GM23338 (cell line): ENCODE measurements around the gene NOC2L. TPM values are rescaled to one million over a fixed set of nuclear protein-coding genes. Genes with fewer than 3 reads are reported as not detected.

Experiments
- ATAC-seq: fragments of 200-7000 bp; cut with Tn5 transposase; 3 replicates; pipeline ENCODE4 v1.9.1; 2020
- DNase-seq: peaks from one replicate; pipeline ENCODE4 v3.0.0-alpha.2; 2015; ENCODE audit warnings: low spot score
- H2AFZ ChIP-seq: fragments of 200-600 bp; sonication (generic); 2 replicates; pipeline ENCODE4 v1.8.0; 2016; ENCODE audit warnings: antibody characterized with exemption, mild to moderate bottlenecking, moderate library complexity
- H3F3A ChIP-seq: fragments of 200-600 bp; sonication (generic); replicated peaks from 2 replicates; pipeline ENCODE4 v1.8.0; 2017; ENCODE audit warnings: antibody characterized with exemption, mixed run types, low read depth
- H3K27ac ChIP-seq: fragments of 200-600 bp; sonication (generic); 2 replicates; pipeline ENCODE4 v1.6.1; 2016; ENCODE audit warnings: low read depth
- H3K27me3 ChIP-seq: fragments of 200-600 bp; sonication (generic); 2 replicates; pipeline ENCODE4 v1.8.0; 2016; ENCODE audit warnings: mild to moderate bottlenecking, mixed run types, moderate library complexity; ENCODE audit not compliant: insufficient read depth
- H3K36me3 ChIP-seq: fragments of 200-600 bp; sonication (generic); 2 replicates; pipeline ENCODE4 v1.8.0; 2016; ENCODE audit warnings: mild to moderate bottlenecking; ENCODE audit not compliant: insufficient read depth
- H3K4me1 ChIP-seq: fragments of 200-600 bp; sonication (generic); 2 replicates; pipeline ENCODE4 v1.8.0; 2016; ENCODE audit warnings: mild to moderate bottlenecking, moderate library complexity; ENCODE audit not compliant: insufficient read depth
- H3K4me2 ChIP-seq: fragments of 200-600 bp; sonication (generic); 2 replicates; pipeline ENCODE4 v1.7.1; 2017; ENCODE audit warnings: mixed run types
- H3K4me3 ChIP-seq: fragments of 200-600 bp; sonication (generic); 2 replicates; pipeline ENCODE4 v1.6.1; 2016; ENCODE audit warnings: mixed run types
- H3K79me2 ChIP-seq: fragments of 200-600 bp; sonication (generic); replicated peaks from 2 replicates; pipeline ENCODE4 v1.8.0; 2017; ENCODE audit warnings: mild to moderate bottlenecking; ENCODE audit not compliant: insufficient read depth
- H3K9me2 ChIP-seq: fragments of 200-600 bp; sonication (generic); 2 replicates; pipeline ENCODE4 v1.8.0; 2017; ENCODE audit not compliant: insufficient read depth
- H4K20me1 ChIP-seq: fragments of 200-600 bp; sonication (generic); replicated peaks from 2 replicates; pipeline ENCODE4 v1.8.0; 2017; ENCODE audit warnings: mild to moderate bottlenecking; ENCODE audit not compliant: insufficient read depth
- H3K27ac Mint-ChIP-seq: 2 replicates; pipeline ENCODE4 v1.8.0; 2020; ENCODE audit warnings: inconsistent platforms, mild to moderate bottlenecking, moderate library complexity, mixed read lengths
- H3K27me3 Mint-ChIP-seq: 3 replicates; pipeline ENCODE4 v1.8.0; 2022; ENCODE audit warnings: low read depth, mild to moderate bottlenecking, moderate library complexity, mixed read lengths, inconsistent platforms; ENCODE audit not compliant: insufficient read depth, poor library complexity
- H3K36me3 Mint-ChIP-seq: 3 replicates; pipeline ENCODE4 v1.8.0; 2021; ENCODE audit warnings: low read depth, mild to moderate bottlenecking, inconsistent platforms, moderate library complexity, mixed read lengths
- H3K4me1 Mint-ChIP-seq: 3 replicates; pipeline ENCODE4 v1.8.0; 2020; ENCODE audit warnings: mild to moderate bottlenecking, inconsistent platforms, mixed read lengths
- H3K4me3 Mint-ChIP-seq: 3 replicates; pipeline ENCODE4 v1.8.0; 2021; ENCODE audit warnings: moderate library complexity, mild to moderate bottlenecking, inconsistent platforms, mixed read lengths
- H3K9me3 Mint-ChIP-seq: 3 replicates; pipeline ENCODE4 v1.8.0; 2020; ENCODE audit warnings: moderate library complexity, mild to moderate bottlenecking, inconsistent platforms, mixed read lengths
- CREB1 ChIP-seq: fragments of 250-450 bp; sonication (Bioruptor Pico); IDR thresholded peaks from 2 replicates; pipeline ENCODE4 v1.5.0; 2020; ENCODE audit warnings: low read depth, mild to moderate bottlenecking, moderate library complexity
- NANOG ChIP-seq: IDR thresholded peaks from 2 replicates; pipeline ENCODE4 v1.6.1; 2016; ENCODE audit warnings: antibody characterized with exemption, borderline replicate concordance
- POLR2AphosphoS5 ChIP-seq: IDR thresholded peaks from 2 replicates; pipeline ENCODE4 v1.6.1; 2016; ENCODE audit warnings: antibody characterized with exemption, low read depth
- ZNF114 ChIP-seq: fragments of 250-450 bp; sonication (Bioruptor Pico); IDR thresholded peaks from 2 replicates; pipeline ENCODE4 v1.5.0; 2020; ENCODE audit warnings: mild to moderate bottlenecking, moderate library complexity
- ZNF331 ChIP-seq: fragments of 250-450 bp; sonication (Bioruptor Pico); IDR thresholded peaks from 2 replicates; pipeline ENCODE4 v1.5.0; 2020; ENCODE audit warnings: low read depth, mild to moderate bottlenecking, moderate library complexity
- polyA plus RNA-seq: library from polyadenylated mRNA; unstranded; fragments of >200 nt; fragmentation: Nextera tagmentation; extraction: Ambion mirVana; gene quantifications from 2 replicates; pipeline ENCODE4 v1.2.1, GENCODE V29; 2016
- total RNA-seq: library from RNA; depleted of rRNA; stranded (reverse); fragments of >200 nt; shearing (Covaris generic); gene quantifications from 2 replicates; pipeline ENCODE4 v1.2.3, GENCODE V29; 2014
- TF ChIP-seq, protein P1 (sequence below): fragments of 250-450 bp; sonication (Bioruptor Pico); IDR thresholded peaks from 2 replicates; pipeline ENCODE4 v1.5.0; 2020; ENCODE audit warnings: mild to moderate bottlenecking, moderate library complexity
- TF ChIP-seq, protein P2 (sequence below): IDR thresholded peaks from one replicate; pipeline ENCODE4 v1.6.1; 2018; ENCODE audit warnings: antibody characterized with exemption; ENCODE audit not compliant: unreplicated experiment

NOC2L gene
- total and polyA plus RNA-seq, 2 experiments from 2014 or later: 79.3 to 125 TPM

DNA sequence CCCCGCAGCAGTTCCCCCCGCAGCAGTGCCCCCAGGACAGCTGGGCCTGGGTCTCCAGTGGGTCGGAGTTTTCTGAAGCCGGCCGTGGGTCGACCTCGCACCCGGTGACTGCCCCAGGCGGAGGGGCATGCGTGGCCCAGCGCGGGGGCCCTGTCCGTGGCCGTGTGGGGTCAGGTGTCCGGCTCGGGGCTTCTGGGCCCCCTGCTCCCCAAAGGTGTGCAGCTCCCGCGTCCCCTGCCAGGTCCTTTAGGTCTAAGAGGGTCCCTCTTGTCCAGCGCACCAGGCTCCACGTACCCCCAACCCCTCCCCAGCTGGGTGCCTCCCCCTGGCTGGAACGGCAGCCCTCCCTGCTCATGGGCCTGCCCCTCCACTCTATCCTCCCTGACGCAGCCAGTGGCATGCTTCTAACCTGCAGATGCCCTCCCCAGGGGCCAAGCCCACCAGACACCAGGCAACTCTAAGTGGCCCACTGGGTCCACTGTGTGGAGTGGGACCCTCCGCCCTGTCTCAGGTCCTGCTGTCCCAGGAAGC, 46.8 kb upstream of the NOC2L start (continued):
- TF ChIP-seq, protein P1, sequence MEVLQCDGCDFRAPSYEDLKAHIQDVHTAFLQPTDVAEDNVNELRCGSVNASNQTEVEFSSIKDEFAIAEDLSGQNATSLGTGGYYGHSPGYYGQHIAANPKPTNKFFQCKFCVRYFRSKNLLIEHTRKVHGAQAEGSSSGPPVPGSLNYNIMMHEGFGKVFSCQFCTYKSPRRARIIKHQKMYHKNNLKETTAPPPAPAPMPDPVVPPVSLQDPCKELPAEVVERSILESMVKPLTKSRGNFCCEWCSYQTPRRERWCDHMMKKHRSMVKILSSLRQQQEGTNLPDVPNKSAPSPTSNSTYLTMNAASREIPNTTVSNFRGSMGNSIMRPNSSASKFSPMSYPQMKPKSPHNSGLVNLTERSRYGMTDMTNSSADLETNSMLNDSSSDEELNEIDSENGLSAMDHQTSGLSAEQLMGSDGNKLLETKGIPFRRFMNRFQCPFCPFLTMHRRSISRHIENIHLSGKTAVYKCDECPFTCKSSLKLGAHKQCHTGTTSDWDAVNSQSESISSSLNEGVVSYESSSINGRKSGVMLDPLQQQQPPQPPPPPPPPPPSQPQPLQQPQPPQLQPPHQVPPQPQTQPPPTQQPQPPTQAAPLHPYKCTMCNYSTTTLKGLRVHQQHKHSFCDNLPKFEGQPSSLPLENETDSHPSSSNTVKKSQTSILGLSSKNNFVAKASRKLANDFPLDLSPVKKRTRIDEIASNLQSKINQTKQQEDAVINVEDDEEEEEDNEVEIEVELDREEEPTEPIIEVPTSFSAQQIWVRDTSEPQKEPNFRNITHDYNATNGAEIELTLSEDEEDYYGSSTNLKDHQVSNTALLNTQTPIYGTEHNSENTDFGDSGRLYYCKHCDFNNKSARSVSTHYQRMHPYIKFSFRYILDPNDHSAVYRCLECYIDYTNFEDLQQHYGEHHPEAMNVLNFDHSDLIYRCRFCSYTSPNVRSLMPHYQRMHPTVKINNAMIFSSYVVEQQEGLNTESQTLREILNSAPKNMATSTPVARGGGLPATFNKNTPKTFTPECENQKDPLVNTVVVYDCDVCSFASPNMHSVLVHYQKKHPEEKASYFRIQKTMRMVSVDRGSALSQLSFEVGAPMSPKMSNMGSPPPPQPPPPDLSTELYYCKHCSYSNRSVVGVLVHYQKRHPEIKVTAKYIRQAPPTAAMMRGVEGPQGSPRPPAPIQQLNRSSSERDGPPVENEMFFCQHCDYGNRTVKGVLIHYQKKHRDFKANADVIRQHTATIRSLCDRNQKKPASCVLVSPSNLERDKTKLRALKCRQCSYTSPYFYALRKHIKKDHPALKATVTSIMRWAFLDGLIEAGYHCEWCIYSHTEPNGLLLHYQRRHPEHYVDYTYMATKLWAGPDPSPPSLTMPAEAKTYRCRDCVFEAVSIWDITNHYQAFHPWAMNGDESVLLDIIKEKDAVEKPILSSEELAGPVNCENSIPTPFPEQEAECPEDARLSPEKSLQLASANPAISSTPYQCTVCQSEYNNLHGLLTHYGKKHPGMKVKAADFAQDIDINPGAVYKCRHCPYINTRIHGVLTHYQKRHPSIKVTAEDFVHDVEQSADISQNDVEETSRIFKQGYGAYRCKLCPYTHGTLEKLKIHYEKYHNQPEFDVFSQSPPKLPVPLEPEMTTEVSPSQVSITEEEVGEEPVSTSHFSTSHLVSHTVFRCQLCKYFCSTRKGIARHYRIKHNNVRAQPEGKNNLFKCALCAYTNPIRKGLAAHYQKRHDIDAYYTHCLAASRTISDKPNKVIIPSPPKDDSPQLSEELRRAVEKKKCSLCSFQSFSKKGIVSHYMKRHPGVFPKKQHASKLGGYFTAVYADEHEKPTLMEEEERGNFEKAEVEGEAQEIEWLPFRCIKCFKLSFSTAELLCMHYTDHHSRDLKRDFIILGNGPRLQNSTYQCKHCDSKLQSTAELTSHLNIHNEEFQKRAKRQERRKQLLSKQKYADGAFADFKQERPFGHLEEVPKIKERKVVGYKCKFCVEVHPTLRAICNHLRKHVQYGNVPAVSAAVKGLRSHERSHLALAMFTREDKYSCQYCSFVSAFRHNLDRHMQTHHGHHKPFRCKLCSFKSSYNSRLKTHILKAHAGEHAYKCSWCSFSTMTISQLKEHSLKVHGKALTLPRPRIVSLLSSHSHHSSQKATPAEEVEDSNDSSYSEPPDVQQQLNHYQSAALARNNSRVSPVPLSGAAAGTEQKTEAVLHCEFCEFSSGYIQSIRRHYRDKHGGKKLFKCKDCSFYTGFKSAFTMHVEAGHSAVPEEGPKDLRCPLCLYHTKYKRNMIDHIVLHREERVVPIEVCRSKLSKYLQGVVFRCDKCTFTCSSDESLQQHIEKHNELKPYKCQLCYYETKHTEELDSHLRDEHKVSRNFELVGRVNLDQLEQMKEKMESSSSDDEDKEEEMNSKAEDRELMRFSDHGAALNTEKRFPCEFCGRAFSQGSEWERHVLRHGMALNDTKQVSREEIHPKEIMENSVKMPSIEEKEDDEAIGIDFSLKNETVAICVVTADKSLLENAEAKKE (CRISPR knock-in tag): no peak

DNA sequence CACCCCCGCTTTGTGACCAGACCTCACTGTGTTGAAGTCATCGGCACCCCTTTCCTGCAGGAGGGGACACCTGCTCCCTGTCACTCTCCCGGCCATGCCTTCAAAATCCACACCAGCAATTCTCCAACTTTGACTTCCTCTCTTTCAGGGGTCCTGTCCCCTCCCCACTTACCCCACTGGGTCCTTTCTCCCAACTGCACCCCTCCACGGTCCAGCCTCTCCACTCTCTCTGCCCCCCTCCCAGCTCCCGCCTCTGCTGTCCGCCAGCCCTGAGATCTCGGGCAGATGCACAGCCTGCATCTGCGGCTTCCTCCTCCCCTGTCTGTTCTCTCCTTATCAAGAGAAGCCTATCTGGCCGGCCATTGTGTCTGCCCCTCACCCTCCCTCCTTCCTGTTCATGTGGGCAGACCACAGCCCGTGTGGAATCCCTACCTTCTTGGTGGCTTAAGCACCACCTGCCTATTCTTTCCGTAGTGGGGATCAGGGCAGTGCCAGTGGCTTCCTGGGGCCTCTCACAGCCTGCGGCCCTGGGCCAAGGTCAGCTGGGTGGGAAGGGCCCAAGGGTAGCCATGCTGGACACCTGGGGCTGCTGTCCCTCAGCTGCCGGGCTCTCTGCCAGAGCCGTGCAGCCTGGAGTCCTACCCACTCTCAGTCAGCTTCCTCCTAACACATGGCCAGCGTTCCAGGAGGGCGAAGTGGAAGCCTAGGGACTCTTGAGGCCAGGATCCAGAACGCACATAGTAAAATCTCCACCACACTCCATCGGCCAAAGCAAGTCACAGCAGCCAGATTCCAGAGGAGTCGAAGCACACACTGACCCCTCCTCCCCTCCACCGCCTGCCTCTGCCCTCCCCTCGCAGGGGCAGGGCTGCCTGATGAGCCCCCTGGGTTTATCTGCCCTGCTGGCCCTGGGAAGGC, 46.0 kb upstream of the NOC2L start:
- Mint-ChIP-seq H3K36me3 (no peaks in the 10 kb centered on the region; the same call in 2 of the 3 replicates), H3K27me3 (peaks cover 57% of the 10 kb centered on the region), H3K27ac (no peak overlapping the region), H3K4me1 (peaks cover 18% of the 10 kb centered on the region), H3K4me3 (peak overlapping the region; percentile 19; the same call in 1 of the 3 replicates), H3K9me3 (peaks cover 2% of the 10 kb centered on the region; the same call in 1 of the 3 replicates)
- TF ChIP-seq, protein P2, sequence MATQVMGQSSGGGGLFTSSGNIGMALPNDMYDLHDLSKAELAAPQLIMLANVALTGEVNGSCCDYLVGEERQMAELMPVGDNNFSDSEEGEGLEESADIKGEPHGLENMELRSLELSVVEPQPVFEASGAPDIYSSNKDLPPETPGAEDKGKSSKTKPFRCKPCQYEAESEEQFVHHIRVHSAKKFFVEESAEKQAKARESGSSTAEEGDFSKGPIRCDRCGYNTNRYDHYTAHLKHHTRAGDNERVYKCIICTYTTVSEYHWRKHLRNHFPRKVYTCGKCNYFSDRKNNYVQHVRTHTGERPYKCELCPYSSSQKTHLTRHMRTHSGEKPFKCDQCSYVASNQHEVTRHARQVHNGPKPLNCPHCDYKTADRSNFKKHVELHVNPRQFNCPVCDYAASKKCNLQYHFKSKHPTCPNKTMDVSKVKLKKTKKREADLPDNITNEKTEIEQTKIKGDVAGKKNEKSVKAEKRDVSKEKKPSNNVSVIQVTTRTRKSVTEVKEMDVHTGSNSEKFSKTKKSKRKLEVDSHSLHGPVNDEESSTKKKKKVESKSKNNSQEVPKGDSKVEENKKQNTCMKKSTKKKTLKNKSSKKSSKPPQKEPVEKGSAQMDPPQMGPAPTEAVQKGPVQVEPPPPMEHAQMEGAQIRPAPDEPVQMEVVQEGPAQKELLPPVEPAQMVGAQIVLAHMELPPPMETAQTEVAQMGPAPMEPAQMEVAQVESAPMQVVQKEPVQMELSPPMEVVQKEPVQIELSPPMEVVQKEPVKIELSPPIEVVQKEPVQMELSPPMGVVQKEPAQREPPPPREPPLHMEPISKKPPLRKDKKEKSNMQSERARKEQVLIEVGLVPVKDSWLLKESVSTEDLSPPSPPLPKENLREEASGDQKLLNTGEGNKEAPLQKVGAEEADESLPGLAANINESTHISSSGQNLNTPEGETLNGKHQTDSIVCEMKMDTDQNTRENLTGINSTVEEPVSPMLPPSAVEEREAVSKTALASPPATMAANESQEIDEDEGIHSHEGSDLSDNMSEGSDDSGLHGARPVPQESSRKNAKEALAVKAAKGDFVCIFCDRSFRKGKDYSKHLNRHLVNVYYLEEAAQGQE: no peak
- TF ChIP-seq ZNF331 (CRISPR knock-in tag) (no peak), CREB1 (no peak), POLR2AphosphoS5 (no peak), NANOG (no peak), ZNF114 (CRISPR knock-in tag) (no peak)
- no peaks in the 10 kb centered on the region; the same call in 1 of the 2 replicates for H4K20me1 ChIP-seq
- no peaks in the 10 kb centered on the region for H3K9me2 ChIP-seq
- H3K36me3 ChIP-seq: no peaks in the 10 kb centered on the region
- H3F3A ChIP-seq: peaks cover 4% of the 10 kb centered on the region; the same call in 1 of the 2 replicates
- no peaks in the 10 kb centered on the region for H3K79me2 ChIP-seq
- H2AFZ ChIP-seq: no peak overlapping the region
- H3K4me2 ChIP-seq: no peak overlapping the region
- no peak overlapping the region for H3K4me3 ChIP-seq
- no peak overlapping the region for H3K27ac ChIP-seq
- DNase-seq: no peak
- H3K27me3 ChIP-seq: peaks cover 68% of the 10 kb centered on the region
- peaks cover 8% of the 10 kb centered on the region; the same call in 1 of the 2 replicates for H3K4me1 ChIP-seq
- ATAC-seq: peak; percentile 24
